Stimulated activated CD4-positive, alpha-beta T cell treated with anti-CD3 and anti-CD28 coated beads, TNF-alpha, amount 100 ng/mL, for 48 hours (primary cell): Measurements from ENCODE around the gene SOX5.

ENCODE experiments used
- DNase-seq, 3 donors: peaks; one replicate each; pipeline ENCODE4 v3.0.0-alpha.2; 2020; ENCODE audit warnings: low read depth in 3 of 3

SOX5 gene

GRCh38 chr12:23611320-23611719 lies 338.1 kb downstream of the SOX5 start:
- DNase-seq, result no peak

GRCh38 chr12:23600919-23601318 lies 348.6 kb downstream of the SOX5 start:
- DNase-seq, result no peak

- DNase-seq, result no peak
Measured at GRCh38 chr12:23596568-23596967, 352.9 kb downstream of the SOX5 start.

- no peak for DNase-seq
Measured at GRCh38 chr12:23587833-23588559, 361.5 kb downstream of the SOX5 start.

- no peak for DNase-seq
Measured at GRCh38 chr12:23585782-23586163, 363.7 kb downstream of the SOX5 start.

GRCh38 chr12:23585156-23585781 lies 364.2 kb downstream of the SOX5 start:
- no peak for DNase-seq

- DNase-seq, result no peak
Measured at GRCh38 chr12:23581913-23582312, 367.6 kb downstream of the SOX5 start.

GRCh38 chr12:23579257-23579656 lies 370.2 kb downstream of the SOX5 start:
- no peak for DNase-seq

GRCh38 chr12:23576372-23576771 lies 373.1 kb downstream of the SOX5 start:
- DNase-seq, result no peak

GRCh38 chr12:23569356-23569755 lies 380.1 kb downstream of the SOX5 start:
- no peak for DNase-seq

GRCh38 chr12:23566133-23566532 lies 383.3 kb downstream of the SOX5 start:
- DNase-seq, result no peak

- no peak for DNase-seq
Measured at GRCh38 chr12:23564451-23565152, 384.9 kb downstream of the SOX5 start.

GRCh38 chr12:23561364-23562345 lies 387.8 kb downstream of the SOX5 start:
- no peak for DNase-seq

GRCh38 chr12:23560611-23561010 lies 388.9 kb downstream of the SOX5 start:
- no peak for DNase-seq

- DNase-seq, result no peak
Measured at GRCh38 chr12:23559268-23559753, 390.2 kb downstream of the SOX5 start.

GRCh38 chr12:23556661-23557060 lies 392.8 kb downstream of the SOX5 start:
- no peak for DNase-seq

- no peak for DNase-seq
Measured at GRCh38 chr12:23555825-23556207, 393.7 kb downstream of the SOX5 start.

- DNase-seq, result no peak
Measured at GRCh38 chr12:23555180-23555824, 394.2 kb downstream of the SOX5 start.

- no peak for DNase-seq
Measured at GRCh38 chr12:23552417-23552816, 397.1 kb downstream of the SOX5 start.

- DNase-seq, result no peak
Measured at GRCh38 chr12:23550753-23551152, 398.7 kb downstream of the SOX5 start.

GRCh38 chr12:23548742-23549141 lies 400.7 kb downstream of the SOX5 start:
- DNase-seq, result no peak
